Measurements from ENCODE around the gene WNT11.

The WNT11 gene

GRCh38 chr11:76234416-76235232 is 28.3 kb upstream of the WNT11 start:
- DNase-seq (ENCODE audit: low spot score) = peak; percentile 81
- in situ Hi-C loops (cut with MboI; ENCODE audit: low sequenced_read_pairs, unreplicated experiment) = no loop called here
- no peak for TF ChIP-seq CTCF (IDR thresholded peaks at IDR 0.05; ENCODE audit: borderline replicate concordance, control extremely low read depth, extremely low read depth, insufficient read depth, missing control alignments)

- in situ Hi-C loops (cut with MboI; ENCODE audit: low sequenced_read_pairs, unreplicated experiment) = no loop called here
- no peak for TF ChIP-seq CTCF (IDR thresholded peaks at IDR 0.05; ENCODE audit: borderline replicate concordance, control extremely low read depth, extremely low read depth, insufficient read depth, missing control alignments)
- no peak for DNase-seq (ENCODE audit: low spot score)
Observed at GRCh38 chr11:76234021-76234415, 27.7 kb upstream of the WNT11 start.

GRCh38 chr11:76233196-76233921 is 27.1 kb upstream of the WNT11 start:
- in situ Hi-C loops (cut with MboI; ENCODE audit: low sequenced_read_pairs, unreplicated experiment) = no loop called here
- no peak for TF ChIP-seq CTCF (IDR thresholded peaks at IDR 0.05; ENCODE audit: borderline replicate concordance, control extremely low read depth, extremely low read depth, insufficient read depth, missing control alignments)
- DNase-seq (ENCODE audit: low spot score) = no peak

GRCh38 chr11:76232026-76232665 is 25.8 kb upstream of the WNT11 start:
- in situ Hi-C loops (cut with MboI; ENCODE audit: low sequenced_read_pairs, unreplicated experiment) = no loop called here
- TF ChIP-seq CTCF (IDR thresholded peaks at IDR 0.05; ENCODE audit: borderline replicate concordance, control extremely low read depth, extremely low read depth, insufficient read depth, missing control alignments) = no peak
- DNase-seq (ENCODE audit: low spot score) = peak; percentile 83

- in situ Hi-C loops (cut with MboI; ENCODE audit: low sequenced_read_pairs, unreplicated experiment) = no loop called here
- no peak for TF ChIP-seq CTCF (IDR thresholded peaks at IDR 0.05; ENCODE audit: borderline replicate concordance, control extremely low read depth, extremely low read depth, insufficient read depth, missing control alignments)
Observed at GRCh38 chr11:76231121-76231738, 24.9 kb upstream of the WNT11 start.

GRCh38 chr11:76230392-76230791 is 24.1 kb upstream of the WNT11 start:
- no peak for DNase-seq (ENCODE audit: low spot score)
- in situ Hi-C loops (cut with MboI; ENCODE audit: low sequenced_read_pairs, unreplicated experiment) = no loop called here

More at GRCh38 chr11:76231121-76231738, 24.9 kb upstream of the WNT11 start:
- DNase-seq (ENCODE audit: low spot score) = no peak

More at GRCh38 chr11:76230392-76230791, 24.1 kb upstream of the WNT11 start:
- no peak for TF ChIP-seq CTCF (IDR thresholded peaks at IDR 0.05; ENCODE audit: borderline replicate concordance, control extremely low read depth, extremely low read depth, insufficient read depth, missing control alignments)

Measured in GM13976 (cell line).